H1 (cell line): Measurements from ENCODE around the gene FNDC3A. TPM values are rescaled to one million over a fixed set of nuclear protein-coding genes. Genes with fewer than 3 reads are reported as not detected.
A peak's percentile ranks its signal among the peaks of the same experiment; 100 is the strongest.

Source experiments
- CTCF ChIA-PET: fragments of 300-600 bp; sonication (Branson Sonifier 250); formaldehyde crosslinking; loops from one replicate; lab custom pipeline; 2021; ENCODE audit not compliant: partially characterized antibody; lab: Charles Lee
- POLR2A ChIA-PET: fragments of 300-600 bp; sonication (Branson Sonifier 250); formaldehyde crosslinking; loops from one replicate; lab custom pipeline; 2021; ENCODE audit warnings: inconsistent platforms; ENCODE audit not compliant: partially characterized antibody; lab: Charles Lee
- DNase-seq, 2 experiments: peaks; one replicate each; pipeline versions ENCODE4 v3.0.0 to v3.0.0-alpha.2; 2010 to 2022; ENCODE audit warnings: low spot score in 2 of 2, low read depth in 1 of 2, mixed read lengths in 1 of 2
- FAIRE-seq: peaks from 2 replicates; lab custom pipeline; 2011; peaks lifted over from hg19 to GRCh38; lab: Jason Lieb, UNC
- H2AFZ ChIP-seq: 2 replicates; pipeline ENCODE4 v1.8.1; 2012; ENCODE audit warnings: low read length, inconsistent platforms
- H2AK5ac ChIP-seq: 2 replicates; pipeline ENCODE4 v1.6.1; 2013; ENCODE audit warnings: low read depth, low read length
- H2BK120ac ChIP-seq: replicated peaks from 2 replicates; pipeline ENCODE3; 2013; ENCODE audit warnings: low read depth, low read length, inconsistent platforms
- H2BK12ac ChIP-seq: 2 replicates; pipeline ENCODE4 v1.6.1; 2013; ENCODE audit warnings: low read depth, low read length
- H2BK15ac ChIP-seq: 2 replicates; pipeline ENCODE4 v1.6.1; 2013; ENCODE audit warnings: low read length
- H2BK20ac ChIP-seq: 2 replicates; pipeline ENCODE4 v1.6.1; 2013; ENCODE audit warnings: low read length
- H2BK5ac ChIP-seq: 2 replicates; pipeline ENCODE4 v1.6.1; 2013; ENCODE audit warnings: low read depth, low read length
- H3K14ac ChIP-seq: 2 replicates; pipeline ENCODE4 v1.6.1; 2013; ENCODE audit warnings: inconsistent platforms; ENCODE audit not compliant: insufficient read length
- H3K18ac ChIP-seq: 2 replicates; pipeline ENCODE4 v1.6.1; 2013; ENCODE audit warnings: low read length; ENCODE audit errors: extremely low read depth
- H3K23ac ChIP-seq: 2 replicates; pipeline ENCODE4 v1.6.1; 2013; ENCODE audit warnings: inconsistent platforms; ENCODE audit not compliant: insufficient read length
- H3K23me2 ChIP-seq: 2 replicates; pipeline ENCODE4 v1.6.1; 2013; ENCODE audit warnings: low read depth, low read length
- H3K27ac ChIP-seq: 2 replicates; pipeline ENCODE4 v1.6.1; 2011; ENCODE audit warnings: low read depth, low read length, inconsistent platforms
- H3K27me3 ChIP-seq, 4 experiments: replicated peaks in 1 of 4; 1 replicate in 1 of 4; 2 replicates in 3 of 4; pipeline versions ENCODE4 v1.6.1 to v1.8.1; 2011 to 2013; ENCODE audit warnings: low read length in 3 of 4, mild to moderate bottlenecking in 3 of 4, inconsistent platforms in 2 of 4, mixed read lengths in 2 of 4, moderate library complexity in 1 of 4; ENCODE audit not compliant: control insufficient read depth in 3 of 4, insufficient read depth in 3 of 4; ENCODE audit errors: extremely low read depth in 1 of 4
- H3K36me3 ChIP-seq, 4 experiments: 2 replicates each; pipeline versions ENCODE4 v1.6.1 to v1.8.1; 2011 to 2013; ENCODE audit warnings: mild to moderate bottlenecking in 4 of 4, low read length in 3 of 4, moderate library complexity in 2 of 4, control low read depth in 1 of 4, inconsistent platforms in 1 of 4; ENCODE audit not compliant: insufficient read depth in 4 of 4, control insufficient read depth in 2 of 4
- H3K4ac ChIP-seq: replicated peaks from 2 replicates; pipeline ENCODE3; 2013; ENCODE audit warnings: low read length, low read depth, mixed read lengths, inconsistent platforms; ENCODE audit not compliant: insufficient read length
- H3K4me1 ChIP-seq, 4 experiments: replicated peaks in 1 of 4; 1 replicate in 1 of 4; 2 replicates in 3 of 4; pipeline versions ENCODE4 v1.6.1 to v1.8.1; 2011 to 2013; ENCODE audit warnings: low read length in 3 of 4, inconsistent platforms in 2 of 4, mixed read lengths in 1 of 4; ENCODE audit not compliant: insufficient read depth in 4 of 4, control insufficient read depth in 3 of 4
- H3K4me2 ChIP-seq, 2 experiments: 2 replicates each; pipeline versions ENCODE4 v1.6.1 to v1.8.1; 2011 to 2013; ENCODE audit warnings: low read depth in 2 of 2, low read length in 2 of 2, control low read depth in 1 of 2, inconsistent platforms in 1 of 2, mild to moderate bottlenecking in 1 of 2; ENCODE audit not compliant: insufficient read depth in 1 of 2
- H3K4me3 ChIP-seq, 4 experiments: fragments of 200-600, 300-600 bp in 1 of 4; sonication (generic), shearing (Covaris generic), sonication (Bioruptor Twin) in 1 of 4; 2 replicates each; pipeline versions ENCODE4 v1.5.1 to v1.8.1; 2011 to 2016; ENCODE audit warnings: low read length in 4 of 4, low read depth in 3 of 4, control low read depth in 2 of 4, inconsistent platforms in 2 of 4, mild to moderate bottlenecking in 2 of 4, mixed read lengths in 1 of 4, moderate library complexity in 1 of 4; ENCODE audit not compliant: insufficient read depth in 2 of 4; ENCODE audit errors: extremely low read depth in 1 of 4
- H3K56ac ChIP-seq: replicated peaks from 2 replicates; pipeline ENCODE3; 2013; ENCODE audit warnings: low read depth, mild to moderate bottlenecking, mixed read lengths, low read length, inconsistent platforms; ENCODE audit not compliant: insufficient read length
- H3K79me1 ChIP-seq: 2 replicates; pipeline ENCODE4 v1.6.1; 2013; ENCODE audit warnings: low read depth, low read length, control low read depth
- H3K79me2 ChIP-seq, 2 experiments: 2 replicates each; pipeline versions ENCODE4 v1.6.1 to v1.8.1; 2012 to 2013; ENCODE audit warnings: low read length in 2 of 2, mild to moderate bottlenecking in 2 of 2, inconsistent platforms in 1 of 2; ENCODE audit not compliant: insufficient read depth in 2 of 2, control insufficient read depth in 1 of 2
- H3K9ac ChIP-seq, 4 experiments: replicated peaks in 1 of 4; 1 replicate in 1 of 4; 2 replicates in 3 of 4; pipeline versions ENCODE4 v1.6.1 to v1.8.1; 2011 to 2013; ENCODE audit warnings: low read depth in 3 of 4, low read length in 3 of 4, control low read depth in 2 of 4, mild to moderate bottlenecking in 2 of 4, moderate library complexity in 2 of 4, inconsistent platforms in 1 of 4; ENCODE audit errors: extremely low read depth in 1 of 4
- H3K9me3 ChIP-seq, 2 experiments: 2 replicates each; pipeline versions ENCODE4 v1.6.1 to v1.8.1; 2012 to 2013; ENCODE audit warnings: mild to moderate bottlenecking in 2 of 2, moderate library complexity in 2 of 2, control low read depth in 1 of 2, inconsistent platforms in 1 of 2, low read depth in 1 of 2, low read length in 1 of 2, mixed read lengths in 1 of 2; ENCODE audit not compliant: insufficient read depth in 2 of 2
- H4K20me1 ChIP-seq, 2 experiments: replicated peaks in 1 of 2; 2 replicates each; pipeline versions ENCODE3 to v1.8.1; 2011 to 2013; ENCODE audit warnings: inconsistent platforms in 2 of 2, low read length in 2 of 2, mild to moderate bottlenecking in 1 of 2; ENCODE audit not compliant: insufficient read depth in 2 of 2, control insufficient read depth in 1 of 2
- H4K5ac ChIP-seq: 2 replicates; pipeline ENCODE4 v1.6.1; 2013; ENCODE audit warnings: low read length, low read depth, mixed read lengths, inconsistent platforms; ENCODE audit not compliant: insufficient read length
- H4K8ac ChIP-seq: 2 replicates; pipeline ENCODE4 v1.8.0; 2013; ENCODE audit warnings: mild to moderate bottlenecking, moderate library complexity, low read length, inconsistent platforms; ENCODE audit not compliant: insufficient read depth; ENCODE audit errors: extremely low read depth
- H4K91ac ChIP-seq: replicated peaks from 2 replicates; pipeline ENCODE3; 2013; ENCODE audit warnings: low read length, mixed read lengths, inconsistent platforms; ENCODE audit not compliant: insufficient read length
- MAFK ChIP-seq: IDR thresholded peaks from 2 replicates; pipeline ENCODE4 v1.6.1; 2012; ENCODE audit warnings: low read depth, mild to moderate bottlenecking, improper control_type of control experiment, low read length
- RBBP5 ChIP-seq: IDR thresholded peaks from 2 replicates; pipeline ENCODE4 v1.7.1; 2012; ENCODE audit warnings: low read depth, mild to moderate bottlenecking, inconsistent platforms, low read length, moderate library complexity, borderline replicate concordance
- polyA plus RNA-seq, 7 experiments: library from polyadenylated mRNA; depleted of rRNA in 3 of 7; stranded (reverse) in 5 of 7; unstranded in 2 of 7; fragments of >200 nt in 5 of 7; fragments of 200-250 nt in 2 of 7; gene quantifications; 1 replicate in 5 of 7; 2 replicates in 1 of 7; 4 replicates in 1 of 7; pipeline versions ENCODE4 v1.2.1 to v1.2.3, GENCODE V29; 2011 to 2013; ENCODE audit warnings: missing spikeins in 2 of 7, mixed read lengths in 2 of 7
- total RNA-seq: library from RNA; stranded (reverse); fragmentation: NEBNext Ultra II Directional; extraction: Animal tissue kit (Norgen Biotek cat#: 25700); gene quantifications from 2 replicates; pipeline ENCODE4 v1.2.1, GENCODE V29; 2021

Gene FNDC3A
- total and polyA plus RNA-seq, 2 of the 8 experiments (the other 6 are each of a cell fraction or from before 2014, with no cell fraction given): 14.6 to 26.0 TPM

DNA sequence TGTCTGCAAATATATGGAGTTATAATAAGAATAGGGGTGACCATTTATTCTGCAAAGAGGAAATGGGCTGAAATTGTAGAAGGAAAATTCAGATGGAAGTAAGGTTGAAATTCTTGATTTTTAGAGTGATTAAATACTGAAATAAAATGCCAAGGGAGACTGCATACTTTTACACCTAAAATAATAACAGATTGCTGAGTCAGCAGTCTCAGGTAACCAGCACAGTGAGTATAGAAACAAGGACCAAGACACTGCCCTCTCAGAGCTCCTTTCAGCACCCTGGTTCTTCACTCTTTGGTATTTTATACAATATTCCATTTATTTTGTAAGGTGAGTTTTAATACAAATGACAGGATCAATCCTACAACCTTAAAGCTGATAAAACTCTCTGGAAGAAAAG lies 195.6 kb downstream of the FNDC3A start:
- peaks cover 1 to 2% of the 10 kb centered on the region in 2 experiments for H4K20me1 ChIP-seq

More for the DNA sequence above, 195.6 kb downstream of the FNDC3A start:
- H4K8ac ChIP-seq: no peak overlapping the region
- no peak overlapping the region for H3K9ac ChIP-seq
- no peak overlapping the region for H2BK15ac ChIP-seq
- H4K91ac ChIP-seq: no peak overlapping the region
- H2BK12ac ChIP-seq: no peak overlapping the region
- H3K4me3 ChIP-seq: no peak overlapping the region
- H3K36me3 ChIP-seq: peaks cover 0 to 10% (median 6%) of the 10 kb centered on the region in 4 experiments; a peak in 4 of 8 replicates
- ChIA-PET POLR2A (no interaction called here), CTCF (interaction anchor here (1.4 kb wide), 1 partner anchor 72 kb away, joined by 3 read pairs; no protein-coding TSS in a partner anchor)
- H2BK120ac ChIP-seq: no peak overlapping the region
- no peak overlapping the region for H4K5ac ChIP-seq
- DNase-seq: no peak
- H3K23me2 ChIP-seq: no peaks in the 10 kb centered on the region; the same call in 1 of the 2 replicates
- no peak for FAIRE-seq
- H2BK20ac ChIP-seq: no peak overlapping the region
- no peaks in the 10 kb centered on the region for H3K79me2 ChIP-seq
- H3K4me2 ChIP-seq: no peak overlapping the region
- no peak overlapping the region for H2AFZ ChIP-seq
- no peaks in the 10 kb centered on the region for H3K27me3 ChIP-seq
- H3K14ac ChIP-seq: no peak overlapping the region
- H3K4me1 ChIP-seq: no peaks in the 10 kb centered on the region
- no peak overlapping the region for H2AK5ac ChIP-seq
- TF ChIP-seq MAFK (peak; percentile 98), RBBP5 (no peak)
- H3K56ac ChIP-seq: no peak overlapping the region
- H3K4ac ChIP-seq: no peak overlapping the region
- H2BK5ac ChIP-seq: no peak overlapping the region
- no peaks in the 10 kb centered on the region for H3K79me1 ChIP-seq
- H3K18ac ChIP-seq: no peak overlapping the region
- H3K9me3 ChIP-seq: no peaks in the 10 kb centered on the region
- H3K23ac ChIP-seq: no peak overlapping the region
- H3K27ac ChIP-seq: no peak overlapping the region
